Transverse colon (tissue), 4 donors: ENCODE results near the gene EYS. TPM values are rescaled to one million over a fixed set of nuclear protein-coding genes. Genes with fewer than 3 reads are reported as not detected.

Experiments
- DNase-seq: peaks from one replicate; pipeline ENCODE4 v3.0.0-alpha.2; 2019
- H3K27ac ChIP-seq, 4 donors: fragments of 200-600 bp; sonication (generic); 2 replicates each; pipeline ENCODE4 v1.5.1; 2016 to 2018; ENCODE audit warnings: inconsistent platforms in 4 of 4
- H3K27me3 ChIP-seq: fragments of 200-600 bp; sonication (generic); 2 replicates; pipeline ENCODE4 v1.5.1; 2017; ENCODE audit warnings: inconsistent platforms
- H3K36me3 ChIP-seq, 4 donors: fragments of 200-600 bp; sonication (generic); 2 replicates each; pipeline ENCODE4 v1.5.1; 2017 to 2019; ENCODE audit warnings: inconsistent platforms in 4 of 4
- H3K4me1 ChIP-seq, 4 donors: fragments of 200-600 bp; sonication (generic); 2 replicates each; pipeline ENCODE4 v1.5.1; 2017 to 2020; ENCODE audit warnings: inconsistent platforms in 4 of 4
- H3K4me3 ChIP-seq, 4 donors: fragments of 200-600 bp; sonication (generic); 1 replicate in 1 of 4; 2 replicates in 3 of 4; pipeline versions ENCODE4 v1.5.1 to v1.6.1; 2017 to 2019; ENCODE audit warnings: inconsistent platforms in 4 of 4
- H3K9me3 ChIP-seq, 2 donors: fragments of 200-600 bp; sonication (generic); 2 replicates each; pipeline ENCODE4 v1.5.1; 2017 to 2019; ENCODE audit warnings: inconsistent platforms in 2 of 2
- CTCF ChIP-seq, 5 experiments: fragments of 200-600 bp in 3 of 5; fragments of 450-650 bp in 2 of 5; sonication (generic) in 3 of 5; IDR thresholded peaks; 1 replicate in 2 of 5; 2 replicates in 3 of 5; pipeline ENCODE4 v1.5.1; 2016 to 2017; ENCODE audit warnings: antibody characterized with exemption in 5 of 5, inconsistent platforms in 3 of 5, mild to moderate bottlenecking in 2 of 5, moderate library complexity in 1 of 5
- EP300 ChIP-seq: sonication (generic); formaldehyde crosslinking; IDR thresholded peaks from one replicate; pipeline ENCODE4 v1.6.1; 2017; ENCODE audit warnings: antibody characterized with exemption, low read depth
- POLR2A ChIP-seq: fragments of 450-650 bp; IDR thresholded peaks from one replicate; pipeline ENCODE4 v1.6.1; 2016; ENCODE audit warnings: antibody characterized with exemption, mild to moderate bottlenecking, moderate library complexity
- POLR2AphosphoS5 ChIP-seq, 3 donors: sonication (generic); formaldehyde crosslinking; IDR thresholded peaks; one replicate each; pipeline ENCODE4 v1.6.1; 2016; ENCODE audit warnings: antibody characterized with exemption in 3 of 3
- WGBS, 2 donors: methylation state at CpG; one replicate each; pipeline ENCODE4 v1.1.5; 2018; ENCODE audit warnings: low coverage in 1 of 2; 5-methylcytosine and 5-hydroxymethylcytosine counted together
- in situ Hi-C, 4 donors: fragments of 200-750 bp; cut with MboI; loops; one replicate each; pipeline versions ENCODE4 v1.15.0 to v1.15.1; 2017; ENCODE audit warnings: low sequenced_read_pairs in 3 of 4, low pct_ligation_motif_present in 1 of 4, low pct_unique_long_range_greater_than_20kb in 1 of 4
- intact Hi-C: fragments of 100-400 bp; cut with DNase I; formaldehyde crosslinking; loops from one replicate; pipeline ENCODE4 v1.15.1; 2023; ENCODE audit warnings: low total_unique reads
- total RNA-seq, 4 donors: library from RNA; depleted of rRNA; stranded (reverse); fragments of >200 nt; gene quantifications; one replicate each; pipeline ENCODE4 v1.1.0, GENCODE V29; 2016

The EYS gene
- total RNA-seq, 4 donors from 2014 or later, result 0.41 TPM; not detected in 3

- Histone ChIP-seq H3K27ac (no peak overlapping the region), H3K4me1 (no peaks in the 10 kb centered on the region), H3K36me3 (no peaks in the 10 kb centered on the region), H3K4me3 (no peak overlapping the region), H3K27me3 (no peaks in the 10 kb centered on the region), H3K9me3 (no peaks in the 10 kb centered on the region)
- intact Hi-C loops, result no loop called here
- DNase-seq, result no peak
- WGBS, 2 donors, result 50 to 58% methylated on average over 2 of the region's 2 CpGs
- no peak for TF ChIP-seq POLR2A
- TF ChIP-seq CTCF (IDR thresholded peaks at IDR 0.05), result no peak
- no peak for TF ChIP-seq POLR2AphosphoS5 (IDR thresholded peaks at IDR 0.05)
- no peak for TF ChIP-seq EP300
- in situ Hi-C loops, result no loop called here
Measured at GRCh38 chr6:64439274-64439673, 1267.8 kb downstream of the EYS start.

GRCh38 chr6:64437996-64438395 lies 1269.0 kb downstream of the EYS start:
- no peaks in the 10 kb centered on the region for H3K36me3 ChIP-seq
- TF ChIP-seq CTCF (IDR thresholded peaks at IDR 0.05) (no peak), POLR2AphosphoS5 (IDR thresholded peaks at IDR 0.05) (no peak), EP300 (no peak), POLR2A (no peak)
- no peak for DNase-seq
- H3K4me1 ChIP-seq, result no peaks in the 10 kb centered on the region
- no peaks in the 10 kb centered on the region for H3K9me3 ChIP-seq
- in situ Hi-C loops, result no loop called here
- H3K27me3 ChIP-seq, result no peaks in the 10 kb centered on the region
- H3K27ac ChIP-seq, result no peak overlapping the region
- WGBS, 2 donors, result 55 to 62% methylated on average over 2 of the region's 2 CpGs
- intact Hi-C loops, result no loop called here
- H3K4me3 ChIP-seq, result no peak overlapping the region

- H3K27me3 ChIP-seq, result no peaks in the 10 kb centered on the region
- H3K4me1 ChIP-seq, result no peaks in the 10 kb centered on the region
- H3K36me3 ChIP-seq, result no peaks in the 10 kb centered on the region
- no peak overlapping the region for H3K4me3 ChIP-seq
- no peak for DNase-seq
- WGBS, 2 donors, result 79 to 88% methylated on average over 1 of the region's 1 CpG
- no peak for TF ChIP-seq CTCF (IDR thresholded peaks at IDR 0.05)
- TF ChIP-seq POLR2A, result no peak
- no peak for TF ChIP-seq EP300
- no peak for TF ChIP-seq POLR2AphosphoS5 (IDR thresholded peaks at IDR 0.05)
- no peak overlapping the region for H3K27ac ChIP-seq
- intact Hi-C loops, result no loop called here
- in situ Hi-C loops, result no loop called here
- no peaks in the 10 kb centered on the region for H3K9me3 ChIP-seq
Measured at GRCh38 chr6:64429926-64430325, 1277.1 kb downstream of the EYS start.

GRCh38 chr6:64428186-64428585 lies 1278.8 kb downstream of the EYS start:
- no peak for TF ChIP-seq POLR2A
- no peak for TF ChIP-seq POLR2AphosphoS5 (IDR thresholded peaks at IDR 0.05)
- TF ChIP-seq CTCF (IDR thresholded peaks at IDR 0.05), result no peak
- no peak for TF ChIP-seq EP300

More at GRCh38 chr6:64428186-64428585, 1278.8 kb downstream of the EYS start:
- Histone ChIP-seq H3K27me3 (no peaks in the 10 kb centered on the region), H3K9me3 (no peaks in the 10 kb centered on the region), H3K4me1 (no peaks in the 10 kb centered on the region), H3K27ac (no peak overlapping the region), H3K4me3 (no peak overlapping the region), H3K36me3 (no peaks in the 10 kb centered on the region)
- in situ Hi-C loops (no loop called here), intact Hi-C loops (no loop called here)
- 40 to 73% methylated on average over 1 of the region's 1 CpG for WGBS, 2 donors
- DNase-seq, result no peak
